IMR-90 (cell line): ENCODE results near the gene DOCK10. TPM values are rescaled to one million over a fixed set of nuclear protein-coding genes. Genes with fewer than 3 reads are reported as not detected.

Experiments used
- ATAC-seq: fragments of 200-7000 bp; cut with Tn5 transposase; 2 replicates; pipeline ENCODE4 v1.9.1; 2020; ENCODE audit warnings: low read depth, mild to moderate bottlenecking, moderate library complexity
- BruUV-seq: library from RNA; stranded (reverse); fragments of 400-500 nt; replicated peaks from 2 replicates; lab custom pipeline; 2021; lab: Mats Ljungman, UMichigan
- CTCF ChIA-PET: fragments of 300-600 bp; formaldehyde crosslinking; extraction: SDS; loops from one replicate; lab custom pipeline; 2021; ENCODE audit warnings: antibody characterized with exemption; lab: Yijun Ruan, JAX
- POLR2A ChIA-PET: fragments of 300-600 bp; sonication (Branson Sonifier 250); formaldehyde crosslinking; loops from one replicate; lab custom pipeline; 2022; ENCODE audit warnings: antibody characterized with exemption; ENCODE audit not compliant: unreplicated experiment; lab: Charles Lee
- DNase-seq: peaks from one replicate; pipeline ENCODE4 v3.0.0; 2013
- H2AFZ ChIP-seq: replicated peaks from 2 replicates; pipeline ENCODE3; 2013; ENCODE audit warnings: low read length, mild to moderate bottlenecking; ENCODE audit not compliant: poor library complexity
- H2AK5ac ChIP-seq: 2 replicates; pipeline ENCODE4 v1.6.1; 2013; ENCODE audit warnings: low read depth, low read length, inconsistent platforms
- H2AK9ac ChIP-seq: replicated peaks from 2 replicates; pipeline ENCODE3; 2013; ENCODE audit warnings: mild to moderate bottlenecking, low read depth, low read length, moderate library complexity; ENCODE audit not compliant: poor library complexity
- H2BK120ac ChIP-seq: 2 replicates; pipeline ENCODE4 v1.6.1; 2013; ENCODE audit warnings: low read depth, low read length, inconsistent platforms
- H2BK15ac ChIP-seq: 3 replicates; pipeline ENCODE4 v1.6.1; 2013; ENCODE audit warnings: low read depth, low read length, inconsistent platforms
- H2BK20ac ChIP-seq: 2 replicates; pipeline ENCODE4 v1.6.1; 2013; ENCODE audit warnings: low read depth, mild to moderate bottlenecking, inconsistent platforms, low read length, moderate library complexity
- H2BK5ac ChIP-seq: 2 replicates; pipeline ENCODE4 v1.6.1; 2013; ENCODE audit warnings: mild to moderate bottlenecking, low read depth, low read length, inconsistent platforms; ENCODE audit not compliant: poor library complexity, severe bottlenecking
- H3K14ac ChIP-seq: replicated peaks from 2 replicates; pipeline ENCODE4 v1.6.1; 2013; ENCODE audit warnings: low read depth, low read length, inconsistent platforms
- H3K18ac ChIP-seq: 2 replicates; pipeline ENCODE4 v1.6.1; 2013; ENCODE audit warnings: low read depth, low read length, control low read depth
- H3K23ac ChIP-seq: 2 replicates; pipeline ENCODE4 v1.6.1; 2013; ENCODE audit warnings: low read depth, low read length, inconsistent platforms
- H3K27ac ChIP-seq: 2 replicates; pipeline ENCODE4 v1.5.1; 2013; ENCODE audit warnings: mild to moderate bottlenecking, control low read depth, low read length; ENCODE audit not compliant: insufficient read depth
- H3K27me3 ChIP-seq: 2 replicates; pipeline ENCODE4 v1.6.1; 2013; ENCODE audit warnings: low read length; ENCODE audit not compliant: control insufficient read depth, insufficient read depth
- H3K36me3 ChIP-seq: 2 replicates; pipeline ENCODE4 v1.6.1; 2013; ENCODE audit warnings: low read length, mixed read lengths; ENCODE audit not compliant: control insufficient read depth, insufficient read depth
- H3K4ac ChIP-seq: 2 replicates; pipeline ENCODE4 v1.6.1; 2013; ENCODE audit warnings: low read depth, low read length, inconsistent platforms
- H3K4me1 ChIP-seq: 2 replicates; pipeline ENCODE4 v1.6.1; 2013; ENCODE audit warnings: low read length, mixed read lengths; ENCODE audit not compliant: control insufficient read depth, insufficient read depth
- H3K4me2 ChIP-seq: 2 replicates; pipeline ENCODE4 v1.6.1; 2013; ENCODE audit warnings: low read depth, mild to moderate bottlenecking, control low read depth, low read length, moderate library complexity
- H3K4me3 ChIP-seq: 2 replicates; pipeline ENCODE4 v1.5.1; 2013; ENCODE audit warnings: low read depth, mild to moderate bottlenecking, control low read depth, low read length, moderate library complexity; ENCODE audit not compliant: insufficient read depth
- H3K56ac ChIP-seq: 2 replicates; pipeline ENCODE4 v1.6.1; 2013; ENCODE audit warnings: low read length, inconsistent platforms; ENCODE audit not compliant: insufficient read depth; ENCODE audit errors: extremely low read depth
- H3K79me1 ChIP-seq, 2 experiments: 2 replicates each; pipeline ENCODE4 v1.6.1; 2013; ENCODE audit warnings: low read length in 2 of 2, inconsistent platforms in 1 of 2, low read depth in 1 of 2
- H3K9ac ChIP-seq: 2 replicates; pipeline ENCODE4 v1.6.1; 2013; ENCODE audit warnings: low read depth, low read length, control low read depth
- H3K9me1 ChIP-seq: 2 replicates; pipeline ENCODE4 v1.6.1; 2013; ENCODE audit warnings: low read length, inconsistent platforms; ENCODE audit not compliant: insufficient read depth
- H3K9me3 ChIP-seq: 2 replicates; pipeline ENCODE4 v1.6.1; 2013; ENCODE audit warnings: low read length; ENCODE audit not compliant: control insufficient read depth, insufficient read depth
- H4K20me1 ChIP-seq: 2 replicates; pipeline ENCODE4 v1.6.1; 2013; ENCODE audit warnings: low read length, inconsistent platforms; ENCODE audit not compliant: insufficient read depth
- H4K5ac ChIP-seq: 2 replicates; pipeline ENCODE4 v1.6.1; 2013; ENCODE audit warnings: mild to moderate bottlenecking, low read depth, low read length, control low read depth
- H4K8ac ChIP-seq, 2 experiments: 2 replicates each; pipeline ENCODE4 v1.6.1; 2013; ENCODE audit warnings: low read depth in 2 of 2, low read length in 2 of 2, control low read depth in 1 of 2, inconsistent platforms in 1 of 2
- H4K91ac ChIP-seq: 2 replicates; pipeline ENCODE4 v1.6.1; 2013; ENCODE audit warnings: low read depth, low read length, inconsistent platforms; ENCODE audit not compliant: insufficient read depth
- BHLHE40 ChIP-seq: fragments of 150-350 bp; IDR thresholded peaks from 2 replicates; pipeline ENCODE4 v1.6.1; 2016; ENCODE audit warnings: mild to moderate bottlenecking, low read depth, low read length
- CEBPB ChIP-seq: IDR thresholded peaks from 2 replicates; pipeline ENCODE4 v1.6.1; 2012; ENCODE audit warnings: low read depth, low read length, improper control_type of control experiment
- CHD1 ChIP-seq: IDR thresholded peaks from 2 replicates; pipeline ENCODE4 v1.6.1; 2012; ENCODE audit warnings: low read depth, low read length, improper control_type of control experiment
- CTCF ChIP-seq: conservative IDR thresholded peaks from 2 replicates; pipeline ENCODE4 v1.5.1; 2012; ENCODE audit warnings: mild to moderate bottlenecking, low read depth, low read length, improper control_type of control experiment
- ELK1 ChIP-seq: fragments of 150-350 bp; IDR thresholded peaks from 2 replicates; pipeline ENCODE4 v1.6.1; 2016; ENCODE audit warnings: low read depth, mild to moderate bottlenecking, low read length, moderate library complexity, borderline replicate concordance
- FOS ChIP-seq: fragments of 150-350 bp; IDR thresholded peaks from 2 replicates; pipeline ENCODE4 v1.6.1; 2016; ENCODE audit warnings: low read depth, low read length
- MAFK ChIP-seq: IDR thresholded peaks from 2 replicates; pipeline ENCODE4 v1.6.1; 2012; ENCODE audit warnings: low read depth, low read length, improper control_type of control experiment
- MAZ ChIP-seq: IDR thresholded peaks from 2 replicates; pipeline ENCODE4 v1.6.1; 2012; ENCODE audit warnings: low read depth, mild to moderate bottlenecking, low read length, improper control_type of control experiment, moderate library complexity, borderline replicate concordance
- MXI1 ChIP-seq: IDR thresholded peaks from 2 replicates; pipeline ENCODE4 v1.6.1; 2012; ENCODE audit warnings: low read depth, mild to moderate bottlenecking, low read length, moderate library complexity, borderline replicate concordance
- NFE2L2 ChIP-seq: fragments of 150-350 bp; IDR thresholded peaks from 2 replicates; pipeline ENCODE4 v1.6.1; 2016; ENCODE audit warnings: low read depth, mild to moderate bottlenecking, low read length
- POLR2A ChIP-seq: IDR thresholded peaks from 2 replicates; pipeline ENCODE4 v1.6.1; 2012; ENCODE audit warnings: mild to moderate bottlenecking, low read depth, low read length
- RAD21 ChIP-seq: IDR thresholded peaks from 2 replicates; pipeline ENCODE4 v1.6.1; 2012; ENCODE audit warnings: low read length, improper control_type of control experiment
- RCOR1 ChIP-seq: IDR thresholded peaks from 2 replicates; pipeline ENCODE4 v1.6.1; 2012; ENCODE audit warnings: mild to moderate bottlenecking, low read length, improper control_type of control experiment; ENCODE audit not compliant: insufficient replicate concordance
- RFX5 ChIP-seq: IDR thresholded peaks from 2 replicates; pipeline ENCODE4 v1.8.0; 2012; ENCODE audit warnings: low read depth, mild to moderate bottlenecking, low read length, moderate library complexity
- SMC3 ChIP-seq: fragments of 150-350 bp; IDR thresholded peaks from 2 replicates; pipeline ENCODE4 v1.6.1; 2016; ENCODE audit warnings: low read depth, mild to moderate bottlenecking, antibody characterized with exemption, low read length, moderate library complexity
- USF2 ChIP-seq: fragments of 150-350 bp; IDR thresholded peaks from 2 replicates; pipeline ENCODE4 v1.6.1; 2017; ENCODE audit warnings: mild to moderate bottlenecking, antibody characterized with exemption, low read length, low read depth
- WGBS, 2 experiments: methylation state at CpG; one replicate each; pipeline versions ENCODE4 v1.1.5 to v1.1.7; 2013; ENCODE audit warnings: missing lambda C conversion rate in 2 of 2; ENCODE audit not compliant: insufficient read length in 1 of 2; ENCODE audit errors: extremely low coverage in 2 of 2; 5-methylcytosine and 5-hydroxymethylcytosine counted together
- dilution Hi-C: fragments of 300-500 bp; cut with HindIII; formaldehyde crosslinking; loops from one replicate; pipeline ENCODE4 v1.14.3; 2018; ENCODE audit warnings: low sequenced_read_pairs; ENCODE audit not compliant: unreplicated experiment
- in situ Hi-C: fragments of 300-500 bp; cut with MboI; formaldehyde crosslinking; loops from 3 replicates; pipeline ENCODE4 v1.14.3; 2019; ENCODE audit warnings: low sequenced_read_pairs, inconsistent platforms, mixed read lengths
- intact Hi-C: fragments of 100-400 bp; cut with micrococcal nuclease; formaldehyde crosslinking; loops from 2 replicates; pipeline ENCODE4 v1.10.0; 2022
- polyA plus RNA-seq, 3 experiments: library from polyadenylated mRNA; depleted of rRNA; stranded (reverse); fragments of >200 nt; gene quantifications; 2 replicates each; pipeline ENCODE4 v1.2.3, GENCODE V29; 2012; ENCODE audit warnings: low replicate concordance in 1 of 3
- total RNA-seq: library from RNA; depleted of rRNA; stranded (reverse); fragments of >200 nt; gene quantifications from 2 replicates; pipeline ENCODE4 v1.2.3, GENCODE V29; 2012

The DOCK10 gene
- total and polyA plus RNA-seq, 2 of the 4 experiments (the other 2 are of a cell fraction) = 58.6 to 75.3 TPM

- POLR2A ChIA-PET = no interaction called here
- in situ Hi-C loops = no loop called here
- intact Hi-C loops = no loop called here
Measured at GRCh38 chr2:225073198-225073597, 30.9 kb upstream of the DOCK10 start.

More at GRCh38 chr2:225073198-225073597, 30.9 kb upstream of the DOCK10 start:
- no peak for DNase-seq
- H3K18ac ChIP-seq = no peak overlapping the region
- H2BK120ac ChIP-seq = no peak overlapping the region
- no peaks in the 10 kb centered on the region; the same call in 1 of the 2 replicates for H3K4me1 ChIP-seq
- ATAC-seq = no peak
- no peaks in the 10 kb centered on the region for H3K36me3 ChIP-seq
- no peaks in the 10 kb centered on the region for H3K27me3 ChIP-seq
- H3K9me3 ChIP-seq = no peaks in the 10 kb centered on the region
- H2BK20ac ChIP-seq = no peak overlapping the region
- H2AK9ac ChIP-seq = no peak overlapping the region
- dilution Hi-C loops = no loop called here
- H2BK5ac ChIP-seq = no peak overlapping the region
- no peaks in the 10 kb centered on the region for H3K79me1 ChIP-seq
- no peak overlapping the region for H3K4me2 ChIP-seq
- no peak overlapping the region for H2BK15ac ChIP-seq
- TF ChIP-seq MAFK (no peak), NFE2L2 (no peak), RCOR1 (no peak), CEBPB (no peak), RAD21 (no peak), USF2 (no peak), BHLHE40 (no peak), MAZ (no peak), POLR2A (no peak), CHD1 (no peak), RFX5 (no peak), MXI1 (no peak), SMC3 (no peak), FOS (no peak), ELK1 (no peak), CTCF (no peak)
- CTCF ChIA-PET = no interaction called here
- 52% methylated on average over 2 of the region's 5 CpGs; no CpG with 5 or more reads in 1 of the 2 experiments for WGBS, 2 experiments
- H3K4me3 ChIP-seq = no peak overlapping the region
- H4K8ac ChIP-seq = no peak overlapping the region
- no peak overlapping the region for H2AFZ ChIP-seq
- H4K5ac ChIP-seq = no peak overlapping the region
- H3K4ac ChIP-seq = no peak overlapping the region
- no peak overlapping the region for H3K56ac ChIP-seq
- no peak overlapping the region for H2AK5ac ChIP-seq
- H3K9me1 ChIP-seq = no peaks in the 10 kb centered on the region
- H4K91ac ChIP-seq = no peak overlapping the region
- no peak overlapping the region for H3K27ac ChIP-seq
- H3K14ac ChIP-seq = no peak overlapping the region
- no TSS peak for BruUV-seq
- H4K20me1 ChIP-seq = no peaks in the 10 kb centered on the region
- H3K9ac ChIP-seq = no peak overlapping the region
- H3K23ac ChIP-seq = no peak overlapping the region
